Activated B cell treated with CpG ODN at 0.5 μM for 24 hours (primary cell): ENCODE results near the gene HEATR5A. TPM values are rescaled to one million over a fixed set of nuclear protein-coding genes. Genes with fewer than 3 reads are reported as not detected.

Experiments used
- ATAC-seq: fragments of 200-7000 bp; cut with Tn5 transposase; one replicate; pipeline ENCODE4 v1.10.0; 2021; ENCODE audit warnings: low read depth, mild to moderate bottlenecking, moderate library complexity
- CTCF ChIA-PET: fragments of 350-600 bp; sonication (Branson Sonifier 250); formaldehyde crosslinking; loops from one replicate; lab custom pipeline; 2021; ENCODE audit warnings: antibody characterized with exemption; lab: Charles Lee
- POLR2A ChIA-PET: fragments of 350-600 bp; sonication (Branson Sonifier 250); formaldehyde crosslinking; loops from one replicate; lab custom pipeline; 2021; ENCODE audit warnings: antibody characterized with exemption; lab: Charles Lee
- DNase-seq: peaks from one replicate; pipeline ENCODE4 v3.0.0; 2022
- H3K27ac Mint-ChIP-seq: one replicate; pipeline ENCODE4 v1.8.0; 2020; ENCODE audit warnings: mixed read lengths
- H3K27me3 Mint-ChIP-seq: one replicate; pipeline ENCODE4 v1.8.0; 2021; ENCODE audit warnings: mixed read lengths
- H3K36me3 Mint-ChIP-seq: one replicate; pipeline ENCODE4 v1.8.0; 2021; ENCODE audit warnings: low read depth, mixed read lengths
- H3K4me1 Mint-ChIP-seq: one replicate; pipeline ENCODE4 v1.8.0; 2021; ENCODE audit warnings: mixed read lengths
- H3K4me3 Mint-ChIP-seq: one replicate; pipeline ENCODE4 v1.8.0; 2020; ENCODE audit warnings: mild to moderate bottlenecking, mixed read lengths
- H3K9me3 Mint-ChIP-seq: one replicate; pipeline ENCODE4 v1.8.0; 2020; ENCODE audit warnings: mixed read lengths
- CTCF ChIP-seq: fragments of 200-600 bp; IDR thresholded peaks from one replicate; pipeline ENCODE4 v1.8.0; 2022; ENCODE audit warnings: antibody characterized with exemption, mild to moderate bottlenecking
- intact Hi-C: fragments of 100-400 bp; cut with micrococcal nuclease; formaldehyde crosslinking; loops from one replicate; pipeline ENCODE4 v1.15.1; 2024
- total RNA-seq: library from RNA; stranded (reverse); gene quantifications from 2 replicates; pipeline ENCODE4 v1.2.3, GENCODE V29; 2022

Gene HEATR5A
- total RNA-seq, 1 donor from 2014 or later: 13.2 TPM

GRCh38 chr14:31457665-31458659, 37.6 kb upstream of the HEATR5A start:
- Mint-ChIP-seq H3K4me3 (peak overlapping the region; percentile 99), H3K36me3 (peaks cover 2% of the 10 kb centered on the region), H3K27ac (peak overlapping the region; percentile 96), H3K27me3 (no peaks in the 10 kb centered on the region), H3K4me1 (peaks cover 32% of the 10 kb centered on the region), H3K9me3 (no peaks in the 10 kb centered on the region)
- CTCF ChIA-PET: interaction anchor here (0.9 to 2.0 kb wide), 4 partner anchors 8 to 796 kb away, joined by 3 to 8 read pairs (median 3); no protein-coding TSS in a partner anchor
- POLR2A ChIA-PET: interaction anchor here (0.5 to 2.2 kb wide), 18 partner anchors 9 to 836 kb away, joined by 3 to 22 read pairs (median 4); partner anchors contain the start of genes GPR33, HEATR5A, HECTD1 and NUBPL
- intact Hi-C loops: loop anchor here (1.0 to 5.0 kb wide), 9 partner anchors 31 to 794 kb away; partner anchors contain the start of genes ARHGAP5, HEATR5A, NUBPL and RNU6-8
- no peak for TF ChIP-seq CTCF
- no peak for DNase-seq
- ATAC-seq: no peak

- H3K4me1 Mint-ChIP-seq: peaks cover 31% of the 10 kb centered on the region
- H3K9me3 Mint-ChIP-seq: no peaks in the 10 kb centered on the region
- ATAC-seq (peak; percentile 98), DNase-seq (peak; percentile 82)
- peaks cover 9% of the 10 kb centered on the region for H3K36me3 Mint-ChIP-seq
- peak within 1 kb of the TSS; percentile 99 for H3K4me3 Mint-ChIP-seq
- intact Hi-C loops: loop anchor here (1.0 to 5.0 kb wide), 9 partner anchors 32 to 795 kb away; partner anchors contain the start of genes ARHGAP5, HEATR5A, NUBPL and RNU6-8
- POLR2A ChIA-PET: interaction anchor here (0.5 to 2.2 kb wide), 17 partner anchors 22 to 835 kb away, joined by 3 to 22 read pairs (median 4); partner anchors contain the start of genes GPR33, HEATR5A, HECTD1 and NUBPL
- no peaks in the 10 kb centered on the region for H3K27me3 Mint-ChIP-seq
- CTCF ChIA-PET: interaction anchor here (1.2 to 2.0 kb wide), 2 partner anchors 617 to 797 kb away, joined by 3 to 8 read pairs; no protein-coding TSS in a partner anchor
- H3K27ac Mint-ChIP-seq: peak within 1 kb of the TSS; percentile 96
- no peak for TF ChIP-seq CTCF
These were observed 36.7 kb upstream of the HEATR5A start, which contains the start of gene DTD2 for GRCh38 chr14:31456841-31457664. Gene DTD2 (minus strand): TSS chr14:31457506. CDS start chr14:31457393, 113 bp downstream.

GRCh38 chr14:31449971-31450610, 29.7 kb upstream of the HEATR5A start:
- Mint-ChIP-seq H3K4me1 (no peaks in the 10 kb centered on the region), H3K27ac (no peak overlapping the region), H3K27me3 (no peaks in the 10 kb centered on the region), H3K9me3 (no peaks in the 10 kb centered on the region), H3K36me3 (peaks cover 44% of the 10 kb centered on the region), H3K4me3 (no peak overlapping the region)
- CTCF ChIA-PET: interaction anchor here (1.0 to 2.8 kb wide), 5 partner anchors 9 to 803 kb away, joined by 3 to 9 read pairs (median 3); partner anchors contain the start of gene HEATR5A
- ATAC-seq (no peak), DNase-seq (no peak)
- POLR2A ChIA-PET: interaction anchor here (0.6 kb wide), 1 partner anchor 241 kb away, joined by 3 read pairs; no protein-coding TSS in a partner anchor
- intact Hi-C loops: no loop called here
- no peak for TF ChIP-seq CTCF

- DNase-seq: no peak
- ChIA-PET POLR2A (no interaction called here), CTCF (interaction anchor here (1.0 to 2.8 kb wide), 4 partner anchors 10 to 803 kb away, joined by 3 to 9 read pairs (median 3); partner anchors contain the start of gene HEATR5A)
- intact Hi-C loops: no loop called here
- peaks cover 46% of the 10 kb centered on the region for H3K36me3 Mint-ChIP-seq
- no peak for ATAC-seq
- H3K27me3 Mint-ChIP-seq: no peaks in the 10 kb centered on the region
- H3K4me1 Mint-ChIP-seq: no peaks in the 10 kb centered on the region
- H3K9me3 Mint-ChIP-seq: no peaks in the 10 kb centered on the region
- TF ChIP-seq CTCF: no peak
- no peak overlapping the region for H3K27ac Mint-ChIP-seq
- no peak overlapping the region for H3K4me3 Mint-ChIP-seq
These were observed 28.8 kb upstream of the HEATR5A start for GRCh38 chr14:31449136-31449535.
